Measurements from ENCODE around the gene GATAD2B.

The GATAD2B gene

GRCh38 chr1:153958111-153958960 is 35.6 kb upstream of the GATAD2B start, which contains the start of gene CRTC2:
Gene CRTC2 (minus strand): TSS chr1:153958612. CDS start chr1:153958497, 115 bp downstream.
- peak; percentile 1 for TF ChIP-seq CTCF (IDR thresholded peaks at IDR 0.05; ENCODE audit: extremely low read depth, missing control alignments)
- DNase-seq (ENCODE audit: low spot score), result peak; percentile 97

- TF ChIP-seq CTCF (IDR thresholded peaks at IDR 0.05; ENCODE audit: extremely low read depth, missing control alignments), result no peak
- peak; percentile 71 for DNase-seq (ENCODE audit: low spot score)
These were observed 35.0 kb upstream of the GATAD2B start for GRCh38 chr1:153957744-153958110.

GRCh38 chr1:153956997-153957715 is 34.4 kb upstream of the GATAD2B start:
- no peak for DNase-seq (ENCODE audit: low spot score)
- TF ChIP-seq CTCF (IDR thresholded peaks at IDR 0.05; ENCODE audit: extremely low read depth, missing control alignments), result no peak

- no peak for DNase-seq (ENCODE audit: low spot score)
- TF ChIP-seq CTCF (IDR thresholded peaks at IDR 0.05; ENCODE audit: extremely low read depth, missing control alignments), result no peak
These were observed 32.1 kb upstream of the GATAD2B start for GRCh38 chr1:153954826-153955225.

- TF ChIP-seq CTCF (IDR thresholded peaks at IDR 0.05; ENCODE audit: extremely low read depth, missing control alignments), result no peak
- DNase-seq (ENCODE audit: low spot score), result no peak
These were observed 31.1 kb upstream of the GATAD2B start for GRCh38 chr1:153953859-153954365.

- TF ChIP-seq CTCF (IDR thresholded peaks at IDR 0.05; ENCODE audit: extremely low read depth, missing control alignments), result no peak
- no peak for DNase-seq (ENCODE audit: low spot score)
These were observed 29.0 kb upstream of the GATAD2B start for GRCh38 chr1:153951801-153952200.

- DNase-seq (ENCODE audit: low spot score), result no peak
- TF ChIP-seq CTCF (IDR thresholded peaks at IDR 0.05; ENCODE audit: extremely low read depth, missing control alignments), result no peak
These were observed 28.4 kb upstream of the GATAD2B start for GRCh38 chr1:153951183-153951582.
